ENCODE measurements around the gene CNGA3.

DNA sequence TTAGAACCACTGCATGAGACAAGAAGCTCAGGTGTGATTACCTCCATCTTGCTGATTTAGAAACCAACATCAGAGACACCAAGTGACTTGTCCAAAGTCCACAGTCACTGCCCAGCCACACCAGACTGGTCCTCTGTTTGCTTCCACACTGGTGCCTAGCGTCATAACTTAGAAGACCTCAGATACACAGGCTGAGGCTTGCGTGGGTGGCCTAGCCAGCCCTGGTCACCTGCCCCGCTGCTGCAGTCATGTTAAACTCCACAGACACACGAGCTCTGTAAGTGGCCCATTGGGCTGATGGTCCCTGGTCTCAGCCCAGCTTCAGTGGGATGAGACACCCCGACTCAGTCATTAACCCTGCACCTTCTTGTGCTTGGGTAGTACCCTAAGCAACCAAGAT is 47.1 kb downstream of the CNGA3 start:
- no peak for TF ChIP-seq EZH2 (IDR thresholded peaks at IDR 0.05; ENCODE audit: insufficient read depth, poor library complexity, severe bottlenecking)
- no peak for TF ChIP-seq EZH2phosphoT487 (IDR thresholded peaks at IDR 0.05; ENCODE audit: insufficient read depth, low read depth)
